Fibroblast of skin of right biceps (primary cell): ENCODE results near the gene SLC50A1.
"Not testable (repeated sequence)": the region's sequence is repeated elsewhere in the genome, so short reads cannot be mapped to it uniquely, and the experiment has no call there.

Source experiments
- DNase-seq: peaks from one replicate; pipeline ENCODE4 v3.0.0-alpha.2; 2013

The SLC50A1 gene

GRCh38 chr1:155137154-155137949 is 1.7 kb downstream of the SLC50A1 start:
- no peak for DNase-seq

GRCh38 chr1:155139895-155140629 is 4.4 kb downstream of the SLC50A1 start, which contains the start of gene DPM3:
Gene DPM3, minus strand, starts transcription at chr1:155140531. Its CDS starts 291 bp downstream, at chr1:155140240.
- peak; percentile 73 for DNase-seq

GRCh38 chr1:155140630-155140953 is 4.9 kb downstream of the SLC50A1 start:
- no peak for DNase-seq

- DNase-seq: no peak
Observed at GRCh38 chr1:155141749-155142148, 6.1 kb downstream of the SLC50A1 start.

GRCh38 chr1:155145491-155145890 is 9.8 kb downstream of the SLC50A1 start:
- no peak for DNase-seq

DNA sequence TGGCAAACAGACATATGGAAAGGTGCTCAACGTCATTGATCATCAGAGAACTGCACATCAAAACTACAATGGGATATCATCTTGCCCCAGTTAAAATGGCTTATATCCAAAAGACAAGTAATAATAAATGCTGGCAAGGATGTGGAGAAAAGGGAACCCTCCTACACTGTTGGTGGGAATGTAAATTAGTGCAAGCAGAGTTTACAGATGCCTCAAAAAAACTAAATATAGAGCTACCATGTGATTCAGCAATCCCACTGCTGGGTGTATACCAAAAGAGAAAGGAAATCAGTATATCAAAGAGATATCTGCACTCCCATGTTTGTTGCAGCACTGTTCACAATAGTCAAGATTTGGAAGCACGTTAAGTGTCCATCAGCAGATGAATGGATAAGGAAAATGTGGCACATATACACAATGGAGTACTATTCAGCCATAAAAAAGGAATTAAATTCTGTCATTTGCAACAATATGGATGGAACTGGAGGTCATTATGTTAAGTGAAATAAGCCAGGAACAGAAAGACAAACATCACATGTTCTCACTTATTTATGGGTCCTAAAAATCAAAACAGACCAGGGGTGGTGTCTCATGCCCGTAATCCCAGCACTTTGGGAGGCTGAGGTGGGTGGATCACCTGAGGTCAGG is 20.5 kb downstream of the SLC50A1 start:
- not testable (repeated sequence) for DNase-seq

DNA sequence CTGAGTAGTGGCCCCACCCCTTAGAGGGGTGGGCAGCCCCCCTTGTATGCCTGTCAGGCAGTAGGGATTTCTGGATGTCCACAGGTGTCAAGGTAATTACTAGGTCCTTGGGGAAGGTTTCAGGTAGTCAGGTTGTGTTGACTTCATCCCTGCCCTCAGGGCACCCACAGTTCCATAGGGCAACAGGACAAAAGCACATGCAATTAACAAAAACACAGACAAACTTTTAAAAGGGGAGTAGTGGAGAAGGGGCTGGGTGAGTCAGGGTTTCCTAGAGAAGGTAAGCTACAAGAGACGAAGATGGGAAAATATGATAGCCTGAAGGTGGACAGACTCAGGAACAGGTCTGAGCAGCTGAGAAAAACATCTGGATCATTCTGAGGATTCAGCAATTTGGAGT is 23.3 kb downstream of the SLC50A1 start:
- no peak for DNase-seq

DNA sequence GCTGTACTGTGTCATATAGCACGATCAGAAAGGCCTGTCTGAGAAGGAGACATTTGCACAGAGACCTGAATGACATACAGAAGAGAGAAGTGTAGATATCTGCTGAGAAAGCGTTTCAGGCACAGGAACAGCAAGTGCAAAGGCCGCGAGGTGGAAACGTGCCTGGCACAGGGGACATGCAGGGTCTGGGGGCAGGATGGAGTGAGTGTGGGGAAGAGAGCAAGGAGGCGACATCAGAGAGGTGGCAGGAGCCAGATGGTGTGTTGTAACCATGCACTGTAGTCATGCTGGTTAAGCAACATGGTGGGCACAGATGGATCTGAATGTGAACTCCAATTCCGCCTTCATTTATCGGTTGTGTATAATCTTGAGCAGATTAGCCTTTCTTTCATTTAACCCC is 24.5 kb downstream of the SLC50A1 start:
- DNase-seq: no peak

DNA sequence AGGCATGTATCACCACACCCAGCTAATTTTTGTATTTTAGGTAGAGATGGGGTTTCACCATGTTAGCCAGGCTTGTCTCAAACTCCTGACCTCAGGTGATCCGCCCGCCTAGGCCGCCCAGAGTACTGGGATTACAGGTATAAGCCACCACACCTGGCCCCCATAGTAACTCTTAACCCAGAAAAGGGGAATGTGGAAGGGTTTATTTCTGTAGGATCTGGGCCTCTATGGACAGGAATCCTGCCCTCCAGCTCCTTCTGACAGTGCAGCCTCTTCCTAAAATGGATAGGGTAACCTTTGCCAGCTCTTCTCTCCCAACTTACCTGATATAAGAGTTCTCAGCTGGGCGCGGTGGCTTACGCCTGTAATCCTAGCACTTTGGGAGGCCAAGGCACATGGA is 27.0 kb downstream of the SLC50A1 start:
- not testable (repeated sequence) for DNase-seq

DNA sequence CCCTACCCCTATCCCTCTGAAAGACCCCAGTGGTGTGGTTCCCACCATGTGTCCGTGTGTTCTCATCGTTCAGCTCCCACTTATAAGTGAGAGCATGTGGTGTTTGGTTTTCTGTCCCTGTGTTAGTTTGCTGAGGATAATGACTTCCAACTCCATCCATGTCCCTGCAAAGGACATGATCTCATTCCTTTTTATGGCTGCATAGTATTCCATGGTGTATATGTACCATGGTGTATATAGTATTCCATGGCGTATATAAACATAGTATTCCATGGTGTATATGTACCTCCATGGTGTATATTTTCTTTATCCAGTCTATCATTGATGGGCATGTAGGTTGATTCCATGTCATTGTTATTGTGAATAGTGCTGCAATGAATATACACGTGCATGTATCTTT is 28.1 kb downstream of the SLC50A1 start:
- not testable (repeated sequence) for DNase-seq

DNA sequence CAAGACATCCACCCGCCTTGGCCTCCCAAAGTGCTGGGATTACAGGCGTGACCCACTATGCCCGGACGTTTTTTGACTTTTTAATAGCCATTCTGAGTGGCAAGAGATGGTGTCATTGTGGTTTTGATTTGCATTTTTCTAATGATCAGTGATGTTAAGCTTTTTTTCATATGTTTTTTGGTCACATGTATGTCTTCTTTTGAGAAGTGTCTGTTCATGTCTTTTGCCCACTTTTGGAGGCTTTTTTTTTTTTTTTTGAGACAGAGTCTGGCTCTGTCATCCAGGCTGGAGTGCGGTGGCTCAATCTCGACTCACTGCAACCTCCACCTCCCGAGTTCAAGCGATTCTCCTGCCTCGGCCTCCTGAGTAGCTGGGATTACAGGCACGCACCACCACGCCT is 29.0 kb downstream of the SLC50A1 start:
- DNase-seq: not testable (repeated sequence)

DNA sequence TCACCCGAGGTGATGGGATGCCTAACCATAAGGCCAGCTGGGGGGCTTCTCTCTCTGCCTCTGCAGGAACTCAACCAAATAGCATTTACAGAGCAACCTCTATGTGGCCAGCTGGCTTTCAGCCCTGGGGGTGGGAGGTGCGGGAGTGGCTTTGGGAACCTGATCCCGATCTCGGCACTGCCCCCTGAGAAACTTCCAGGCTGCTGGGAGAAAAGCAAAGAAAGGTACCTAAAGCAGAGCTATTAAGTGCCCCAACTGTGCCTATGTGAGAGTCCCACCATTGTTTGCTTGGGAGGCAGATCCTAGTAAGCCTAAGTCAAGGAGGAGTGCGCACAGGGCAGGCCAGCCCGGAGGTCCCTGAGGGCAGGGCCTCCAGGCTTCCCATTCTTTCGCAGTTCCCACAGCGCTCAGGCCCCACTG is 30.4 kb downstream of the SLC50A1 start:
- DNase-seq: no peak

DNA sequence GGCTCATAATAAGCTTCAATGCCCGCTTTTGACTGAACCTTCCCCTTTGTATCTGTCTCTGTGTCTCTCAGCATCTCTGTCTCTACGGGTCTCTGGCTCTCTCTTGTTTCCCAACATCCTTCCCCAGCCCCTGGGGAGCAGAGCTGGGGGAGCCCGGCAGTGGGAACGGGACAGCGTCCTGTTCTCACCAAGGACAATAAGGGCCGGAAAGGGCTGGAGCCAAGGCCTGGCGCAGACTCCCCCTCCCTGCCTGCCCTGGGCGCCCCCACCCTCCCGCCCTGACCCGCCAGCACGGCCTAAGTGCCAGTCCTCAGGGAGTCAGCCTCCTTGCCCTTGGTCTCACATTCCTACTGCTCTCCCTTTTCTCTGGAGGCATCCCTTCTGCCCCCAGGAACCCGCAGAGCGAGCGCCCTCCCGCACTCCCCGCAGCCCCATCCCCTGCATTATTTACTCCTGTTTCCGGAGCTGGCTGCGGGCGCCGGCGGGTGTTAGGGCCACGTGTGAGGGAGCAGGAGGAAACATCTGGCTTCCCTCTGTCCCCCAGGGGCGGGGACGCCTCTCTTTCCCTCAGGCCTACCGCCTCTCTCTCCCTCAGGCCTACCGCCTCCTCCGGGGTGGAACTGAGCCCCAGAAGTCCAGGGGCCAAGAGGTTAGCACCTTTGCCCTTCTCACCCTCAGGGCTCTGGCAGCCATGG is 31.0 kb downstream of the SLC50A1 start:
- no peak for DNase-seq

DNA sequence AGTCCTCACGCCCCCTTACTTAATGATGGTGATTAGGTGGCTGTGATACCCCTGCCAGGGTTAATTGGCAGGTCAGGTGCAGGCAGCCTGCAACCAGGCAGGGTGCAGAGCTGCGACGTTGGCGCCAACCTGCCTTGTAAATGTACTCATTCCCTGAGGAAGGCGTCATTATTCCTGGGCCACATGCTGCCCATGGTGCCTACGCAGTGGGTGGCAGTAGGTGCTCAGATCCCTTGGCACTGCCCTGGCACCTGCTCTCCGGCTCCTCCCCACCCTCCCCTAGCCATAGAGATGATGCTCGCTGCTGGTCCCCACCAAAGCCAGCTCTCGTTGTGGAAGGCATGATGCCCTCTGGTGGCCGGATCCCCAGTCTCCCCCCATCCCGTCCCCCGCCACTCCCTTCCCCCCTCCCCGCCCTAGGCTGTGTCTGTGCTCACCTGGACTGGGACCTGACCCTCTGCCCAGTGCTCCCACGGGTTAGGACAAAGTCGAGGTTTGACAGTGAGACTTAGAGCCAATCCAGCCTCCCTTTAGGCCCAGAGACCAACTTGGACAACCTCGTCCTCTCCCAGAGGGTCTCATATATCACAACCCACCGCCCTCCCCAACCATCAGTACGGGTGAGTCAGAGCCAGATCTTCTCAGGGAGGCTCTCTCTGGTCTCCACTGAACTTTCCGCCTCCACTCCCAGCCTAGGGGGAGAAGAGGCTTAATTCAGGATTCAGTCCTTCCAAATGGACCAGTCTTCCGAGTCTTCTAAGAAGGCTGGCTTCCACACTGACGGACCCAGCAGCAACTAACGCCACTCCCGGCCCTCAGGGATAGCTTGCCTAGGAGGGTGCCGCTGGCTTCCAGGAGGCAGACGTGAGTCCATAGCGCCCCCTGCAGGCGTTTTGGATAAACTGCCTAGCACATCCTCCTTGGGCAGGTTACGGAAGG is 31.8 kb downstream of the SLC50A1 start:
- peak; percentile 75 for DNase-seq

DNA sequence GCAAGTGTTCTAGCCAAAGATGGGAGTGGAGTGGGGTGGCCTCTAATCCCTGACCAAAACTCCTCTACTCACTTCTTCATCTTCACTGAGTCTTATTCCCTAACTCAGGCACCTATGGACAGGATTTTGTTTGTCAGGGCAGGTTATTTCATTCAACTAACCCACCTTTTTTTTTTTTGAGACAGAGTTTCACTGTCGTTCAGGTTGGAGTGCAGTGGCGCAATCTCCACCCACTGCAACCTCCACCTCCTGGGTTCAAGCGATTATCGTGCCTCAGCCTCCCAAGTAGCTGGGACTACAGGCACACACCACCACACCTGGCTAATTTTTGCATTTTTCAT is 32.4 kb downstream of the SLC50A1 start:
- not testable (repeated sequence) for DNase-seq

DNA sequence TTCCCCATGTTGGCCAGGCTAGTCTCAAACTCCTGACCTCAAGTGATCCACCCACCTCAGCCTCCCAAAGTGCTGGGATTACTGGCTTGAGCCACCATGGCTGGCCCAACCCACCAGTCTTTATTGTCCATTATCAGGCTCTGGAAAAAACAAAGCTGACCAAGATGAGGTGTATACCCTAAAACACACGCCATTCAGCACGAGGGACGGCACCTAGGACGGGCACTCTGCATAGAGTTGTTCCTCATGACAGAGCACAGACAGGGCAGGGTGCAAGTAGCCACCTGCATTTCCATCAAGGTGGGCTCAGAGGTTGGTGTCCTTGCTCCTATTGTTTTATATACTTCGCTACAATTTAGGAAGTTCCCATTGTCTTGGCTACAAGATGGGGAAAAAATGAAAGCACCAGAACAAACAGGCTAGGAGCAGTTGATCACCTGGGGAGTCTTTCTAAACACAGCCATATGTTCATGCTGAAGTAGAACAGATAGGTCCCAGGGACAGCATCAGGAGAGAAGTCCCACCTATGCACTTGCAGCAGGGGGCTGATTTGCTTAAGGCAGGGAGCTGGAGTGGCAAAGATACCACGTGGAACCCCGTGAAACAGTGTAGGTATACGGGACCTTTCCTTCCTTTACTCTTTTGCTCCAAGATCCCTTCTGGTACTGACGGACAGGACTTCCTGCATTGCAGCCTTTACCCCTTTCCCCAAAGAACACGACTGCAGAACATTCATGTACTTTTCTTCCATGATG is 33.0 kb downstream of the SLC50A1 start:
- DNase-seq: no peak

- no peak for DNase-seq
Observed at GRCh38 chr1:155169541-155169940, 33.9 kb downstream of the SLC50A1 start.

GRCh38 chr1:155170101-155170785 is 34.6 kb downstream of the SLC50A1 start:
- no peak for DNase-seq

DNA sequence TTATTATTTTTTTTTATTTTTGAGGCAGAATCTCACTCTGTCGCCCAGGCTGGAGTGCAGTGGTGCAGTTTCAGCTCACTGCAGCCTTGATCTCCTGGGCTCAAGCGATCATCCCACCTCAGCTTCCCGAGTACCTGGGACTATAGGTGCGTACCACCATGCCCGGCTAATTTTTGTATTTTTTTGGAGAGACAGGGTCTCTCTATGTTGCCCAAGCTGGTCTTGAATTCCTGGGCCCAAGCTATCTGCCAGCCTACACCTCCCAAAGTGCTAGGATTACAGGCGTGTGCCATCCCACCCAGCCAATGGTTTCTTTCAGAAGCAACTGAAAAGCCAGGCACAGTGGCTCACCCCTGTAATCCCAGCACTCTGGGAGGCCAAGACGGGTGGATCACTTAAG is 35.2 kb downstream of the SLC50A1 start:
- DNase-seq: no peak

DNA sequence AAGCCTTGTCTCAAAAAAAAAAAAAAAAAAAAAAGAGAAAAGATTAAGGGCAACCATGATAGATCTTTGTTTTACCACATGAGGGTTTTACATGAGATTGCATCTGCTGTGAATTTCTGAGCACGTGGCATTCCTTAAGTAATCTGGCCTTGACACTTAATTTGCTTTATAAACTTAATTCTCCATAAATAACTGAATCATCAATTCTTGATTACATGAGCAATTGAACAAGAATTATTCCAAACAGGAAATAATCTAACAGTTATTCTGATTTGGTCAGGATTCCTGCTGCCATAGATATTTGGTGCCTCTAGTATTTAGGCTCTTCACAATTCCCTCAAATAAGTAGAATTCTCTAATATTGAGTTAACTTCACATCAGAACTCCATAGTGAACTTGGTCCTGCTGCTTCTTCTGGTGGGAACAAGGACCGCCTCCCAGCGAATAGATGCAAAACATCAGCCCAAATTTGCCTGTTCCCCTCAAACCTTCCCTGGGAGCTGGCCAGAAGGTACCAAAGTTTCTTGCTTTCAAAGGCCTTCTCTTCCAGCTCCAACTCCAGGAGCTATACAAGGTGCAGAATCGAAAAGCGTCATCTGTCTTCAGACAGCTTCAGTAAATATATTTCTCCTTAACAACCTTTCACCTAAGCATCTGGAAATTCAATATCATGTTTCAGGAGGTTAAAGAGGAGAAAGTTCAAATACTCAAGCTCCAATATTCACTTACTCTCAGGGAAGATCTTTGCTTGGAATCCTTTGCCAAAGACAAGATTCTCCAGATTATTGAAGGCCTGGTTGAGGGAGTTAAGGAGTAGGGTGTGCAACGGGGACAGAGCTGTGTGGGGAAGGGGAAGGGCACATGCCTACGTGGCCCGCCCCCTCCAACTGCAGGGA is 36.4 kb downstream of the SLC50A1 start:
- DNase-seq: no peak
